Endothelial cell of umbilical vein (primary cell): ENCODE measurements around the gene FNDC8. TPM values are rescaled to one million over a fixed set of nuclear protein-coding genes. Genes with fewer than 3 reads are reported as not detected.

Source experiments
- BruUV-seq: library from RNA; stranded (reverse); fragments of 400-500 nt; replicated peaks from 2 replicates; lab custom pipeline; 2021; lab: Mats Ljungman, UMichigan
- CTCF ChIA-PET: fragments of 300-600, 350-600 bp; sonication (Branson Sonifier 250); formaldehyde crosslinking; loops from one replicate; lab custom pipeline; 2021; ENCODE audit warnings: antibody characterized with exemption, inconsistent platforms; lab: Charles Lee
- POLR2A ChIA-PET: fragments of 300-600, 350-600 bp; sonication (Branson Sonifier 250); formaldehyde crosslinking; loops from one replicate; lab custom pipeline; 2021; ENCODE audit warnings: antibody characterized with exemption, inconsistent platforms; lab: Charles Lee
- DNase-seq: peaks from one replicate; pipeline ENCODE4 v3.0.0-alpha.2; 2011; ENCODE audit warnings: low read depth, low spot score
- FAIRE-seq: peaks from 2 replicates; lab custom pipeline; 2011; peaks lifted over from hg19 to GRCh38; lab: Jason Lieb, UNC
- H2AFZ ChIP-seq: 2 replicates; pipeline ENCODE4 v1.6.0; 2012; ENCODE audit warnings: low read depth, low read length, control low read depth, inconsistent platforms
- H3K27ac ChIP-seq: 2 replicates; pipeline ENCODE4 v1.5.1; 2011; ENCODE audit warnings: low read depth, mild to moderate bottlenecking, control low read depth, low read length, moderate library complexity; ENCODE audit not compliant: insufficient read depth
- H3K27me3 ChIP-seq, 2 experiments: 2 replicates each; pipeline versions ENCODE4 v1.6.0 to v1.6.1; 2011; ENCODE audit warnings: low read length in 2 of 2, mixed read lengths in 1 of 2; ENCODE audit not compliant: control insufficient read depth in 2 of 2, insufficient read depth in 2 of 2
- H3K36me3 ChIP-seq, 2 experiments: 2 replicates in 1 of 2; 3 replicates in 1 of 2; pipeline ENCODE4 v1.5.1; 2011; ENCODE audit warnings: low read length in 2 of 2, mild to moderate bottlenecking in 1 of 2, moderate library complexity in 1 of 2; ENCODE audit not compliant: control insufficient read depth in 2 of 2, insufficient read depth in 2 of 2; ENCODE audit errors: extremely low read depth in 1 of 2
- H3K4me1 ChIP-seq: 3 replicates; pipeline ENCODE4 v1.5.1; 2011; ENCODE audit warnings: mild to moderate bottlenecking, low read length; ENCODE audit not compliant: control insufficient read depth, insufficient read depth; ENCODE audit errors: extremely low read depth
- H3K4me2 ChIP-seq: 2 replicates; pipeline ENCODE4 v1.6.1; 2011; ENCODE audit warnings: low read length, control low read depth, mixed read lengths; ENCODE audit not compliant: insufficient read depth
- H3K4me3 ChIP-seq, 3 experiments: fragments of 200-600 bp in 1 of 3; sonication (generic), shearing (Covaris generic) in 1 of 3; replicated peaks in 1 of 3; 2 replicates each; pipeline ENCODE4 v1.5.1; 2011 to 2016; ENCODE audit warnings: control low read depth in 3 of 3, low read length in 3 of 3, mild to moderate bottlenecking in 2 of 3, inconsistent platforms in 1 of 3, low read depth in 1 of 3, moderate library complexity in 1 of 3; ENCODE audit not compliant: insufficient read depth in 1 of 3
- H3K79me2 ChIP-seq: 2 replicates; pipeline ENCODE4 v1.6.0; 2012; ENCODE audit warnings: low read length, inconsistent platforms; ENCODE audit not compliant: control insufficient read depth, insufficient read depth
- H3K9ac ChIP-seq: replicated peaks from 2 replicates; pipeline ENCODE3; 2011; ENCODE audit warnings: low read length, control low read depth; ENCODE audit not compliant: insufficient read depth; ENCODE audit errors: extremely low read depth
- H3K9me1 ChIP-seq: replicated peaks from 3 replicates; pipeline ENCODE4 v1.6.0; 2011; ENCODE audit warnings: mild to moderate bottlenecking, low read length; ENCODE audit not compliant: control insufficient read depth, insufficient read depth; ENCODE audit errors: extremely low read depth
- H3K9me3 ChIP-seq: replicated peaks from 2 replicates; pipeline ENCODE4 v1.5.1; 2012; ENCODE audit warnings: low read length, inconsistent platforms; ENCODE audit not compliant: control insufficient read depth, insufficient read depth
- H4K20me1 ChIP-seq: replicated peaks from 2 replicates; pipeline ENCODE3; 2011; ENCODE audit warnings: mild to moderate bottlenecking, low read length; ENCODE audit not compliant: control insufficient read depth, insufficient read depth; ENCODE audit errors: extremely low read depth
- CTCF ChIP-seq, 2 donors: IDR thresholded peaks; 1 replicate in 1 of 2; 2 replicates in 1 of 2; pipeline ENCODE4 v1.5.1; 2011; ENCODE audit warnings: low read length in 2 of 2, mild to moderate bottlenecking in 2 of 2, moderate library complexity in 2 of 2, control low read depth in 1 of 2, inconsistent platforms in 1 of 2, low read depth in 1 of 2; ENCODE audit not compliant: insufficient read depth in 1 of 2; ENCODE audit errors: extremely low read depth in 1 of 2
- EZH2 ChIP-seq: IDR thresholded peaks from 2 replicates; pipeline ENCODE4 v1.6.1; 2012; ENCODE audit warnings: borderline replicate concordance, low read depth, mild to moderate bottlenecking, moderate library complexity, low read length, inconsistent platforms; ENCODE audit not compliant: severe bottlenecking
- FOS ChIP-seq: IDR thresholded peaks from 2 replicates; pipeline ENCODE4 v1.6.1; 2011; ENCODE audit warnings: mild to moderate bottlenecking, low read length, moderate library complexity, borderline replicate concordance; ENCODE audit not compliant: insufficient read depth
- GATA2 ChIP-seq: IDR thresholded peaks from 2 replicates; pipeline ENCODE4 v1.7.0; 2011; ENCODE audit warnings: low read depth, mild to moderate bottlenecking, moderate library complexity, mixed read lengths, low read length; ENCODE audit not compliant: insufficient read length, insufficient read depth
- JUN ChIP-seq: IDR thresholded peaks from 2 replicates; pipeline ENCODE4 v1.6.1; 2011; ENCODE audit warnings: borderline replicate concordance, low read depth; ENCODE audit not compliant: insufficient read length, insufficient read depth
- MAX ChIP-seq: IDR thresholded peaks from 2 replicates; pipeline ENCODE4 v1.6.1; 2011; ENCODE audit not compliant: insufficient read depth, insufficient read length
- MYC ChIP-seq: IDR thresholded peaks from one replicate; pipeline ENCODE4 v1.6.1; 2011; ENCODE audit warnings: mild to moderate bottlenecking, low read depth, low read length
- POLR2A ChIP-seq: IDR thresholded peaks from 2 replicates; pipeline ENCODE4 v1.6.1; 2012; ENCODE audit warnings: low read depth, mild to moderate bottlenecking, control low read depth, low read length
- POLR2AphosphoS5 ChIP-seq: IDR thresholded peaks from 2 replicates; pipeline ENCODE4 v1.6.1; 2012; ENCODE audit warnings: low read depth, mild to moderate bottlenecking, control low read depth, low read length, moderate library complexity; ENCODE audit not compliant: insufficient read depth
- dilution Hi-C: fragments of 300-500 bp; cut with MboI; formaldehyde crosslinking; loops from one replicate; pipeline ENCODE4 v1.15.0; 2019; ENCODE audit warnings: low sequenced_read_pairs; ENCODE audit not compliant: extremely low pct_ligation_motif_present
- intact Hi-C: fragments of 100-400 bp; cut with micrococcal nuclease; formaldehyde crosslinking; loops from one replicate; pipeline ENCODE4 v1.10.0; 2022
- polyA plus RNA-seq, 4 experiments: library from polyadenylated mRNA; depleted of rRNA in 3 of 4; stranded (reverse) in 3 of 4; unstranded in 1 of 4; fragments of >200 nt; gene quantifications; 2 replicates each; pipeline versions ENCODE4 v1.2.1 to v1.2.3, GENCODE V29; 2011 to 2012; ENCODE audit warnings: missing spikeins in 1 of 4
- total RNA-seq: library from RNA; stranded (reverse); gene quantifications from 2 replicates; pipeline ENCODE4 v1.2.3, GENCODE V29; 2021

Gene FNDC8
- total and polyA plus RNA-seq, 2 donors (not counting 3 experiments of a cell fraction or from before 2014, with no cell fraction given) = not detected

GRCh38 chr17:35129154-35129972, 7.9 kb downstream of the FNDC8 start:
- Histone ChIP-seq H3K27me3 (no peaks in the 10 kb centered on the region), H3K4me3 (no peak overlapping the region), H3K79me2 (no peaks in the 10 kb centered on the region), H3K27ac (no peak overlapping the region), H3K4me1 (no peaks in the 10 kb centered on the region), H3K9me3 (no peaks in the 10 kb centered on the region), H3K4me2 (no peak overlapping the region), H3K9me1 (no peaks in the 10 kb centered on the region), H3K9ac (no peak overlapping the region), H2AFZ (no peak overlapping the region), H3K36me3 (peaks cover 2 to 24% of the 10 kb centered on the region in 2 experiments), H4K20me1 (no peaks in the 10 kb centered on the region)
- DNase-seq (no peak), FAIRE-seq (no peak)
- intact Hi-C loops = no loop called here
- CTCF ChIA-PET = interaction anchor here (1.7 kb wide), 1 partner anchor 11 kb away, joined by 6 read pairs; no protein-coding TSS in a partner anchor
- POLR2A ChIA-PET = no interaction called here
- dilution Hi-C loops = no loop called here
- TF ChIP-seq CTCF (IDR thresholded peaks at IDR 0.05; ENCODE audit: extremely low read depth in 1 of 2, insufficient read depth in 1 of 2, low read depth in 1 of 2, low read length in 2 of 2) (no peak), GATA2 (no peak), POLR2AphosphoS5 (no peak), MYC (no peak), EZH2 (no peak), FOS (no peak), POLR2A (no peak), MAX (no peak), JUN (no peak)
- BruUV-seq = no TSS peak
